Endodermal cell (in vitro differentiated cells): ENCODE data around the gene NSG2. TPM values are rescaled to one million over a fixed set of nuclear protein-coding genes. Genes with fewer than 3 reads are reported as not detected.

Experiments
- DNase-seq: peaks from one replicate; pipeline ENCODE4 v3.0.0-alpha.2; 2017
- H3K27ac ChIP-seq: 2 replicates; pipeline ENCODE4 v1.5.1; 2013; ENCODE audit warnings: mild to moderate bottlenecking, low read depth, low read length, moderate library complexity
- H3K27me3 ChIP-seq: 2 replicates; pipeline ENCODE4 v1.6.1; 2013; ENCODE audit warnings: mild to moderate bottlenecking, low read length, moderate library complexity; ENCODE audit not compliant: insufficient read depth, control insufficient read depth, poor library complexity, severe bottlenecking
- H3K36me3 ChIP-seq: 2 replicates; pipeline ENCODE4 v1.7.0; 2013; ENCODE audit warnings: mild to moderate bottlenecking, low read length, moderate library complexity; ENCODE audit not compliant: control insufficient read depth, insufficient read depth
- H3K4me1 ChIP-seq: one replicate; pipeline ENCODE4 v1.7.0; 2013; ENCODE audit warnings: low read length; ENCODE audit not compliant: control insufficient read depth, insufficient read depth
- H3K4me3 ChIP-seq: 2 replicates; pipeline ENCODE4 v1.5.1; 2013; ENCODE audit warnings: mild to moderate bottlenecking, low read length, moderate library complexity
- H3K9ac ChIP-seq: 2 replicates; pipeline ENCODE4 v1.6.1; 2013; ENCODE audit warnings: mild to moderate bottlenecking, low read length, moderate library complexity; ENCODE audit not compliant: poor library complexity, severe bottlenecking; ENCODE audit errors: extremely low read depth
- H3K9me3 ChIP-seq: 2 replicates; pipeline ENCODE4 v1.6.1; 2013; ENCODE audit warnings: mild to moderate bottlenecking, low read length, moderate library complexity; ENCODE audit not compliant: control insufficient read depth
- H3K27ac Mint-ChIP-seq: 2 replicates; pipeline ENCODE4 v1.8.0; 2020; ENCODE audit warnings: mixed read lengths
- H3K27me3 Mint-ChIP-seq: 2 replicates; pipeline ENCODE4 v1.8.0; 2021; ENCODE audit warnings: mild to moderate bottlenecking, mixed read lengths; ENCODE audit not compliant: insufficient read depth
- H3K36me3 Mint-ChIP-seq: 2 replicates; pipeline ENCODE4 v1.8.0; 2020; ENCODE audit warnings: low read depth, mixed read lengths
- H3K4me1 Mint-ChIP-seq: 2 replicates; pipeline ENCODE4 v1.8.0; 2020; ENCODE audit warnings: mixed read lengths
- H3K4me3 Mint-ChIP-seq: 2 replicates; pipeline ENCODE4 v1.8.0; 2020; ENCODE audit warnings: mild to moderate bottlenecking, moderate library complexity, mixed read lengths
- H3K9me3 Mint-ChIP-seq: 2 replicates; pipeline ENCODE4 v1.8.0; 2020; ENCODE audit warnings: mild to moderate bottlenecking, mixed read lengths
- WGBS, 2 experiments: methylation state at CpG; one replicate each; pipeline versions ENCODE4 v1.1.5 to v1.1.7; 2013; ENCODE audit warnings: missing lambda C conversion rate in 2 of 2, mixed read lengths in 1 of 2; ENCODE audit not compliant: insufficient coverage in 1 of 2, insufficient read length in 1 of 2; 5-methylcytosine and 5-hydroxymethylcytosine counted together
- total RNA-seq, 2 donors: library from RNA; stranded (reverse); fragmentation: NEBNext Ultra II Directional in 1 of 2; extraction: Animal tissue kit (Norgen Biotek cat#: 25700) in 1 of 2; gene quantifications; 2 replicates in 1 of 2; 3 replicates in 1 of 2; pipeline ENCODE4 v1.2.1, GENCODE V29; 2021
- TF ChIP-seq, protein P1 (sequence below): fragments of 200-600 bp; sonication (generic); conservative IDR thresholded peaks from 2 replicates; pipeline ENCODE4 v1.5.0; 2021; ENCODE audit warnings: antibody characterized with exemption, mild to moderate bottlenecking

NSG2 gene
- total RNA-seq, 2 donors from 2014 or later, result not detected

DNA sequence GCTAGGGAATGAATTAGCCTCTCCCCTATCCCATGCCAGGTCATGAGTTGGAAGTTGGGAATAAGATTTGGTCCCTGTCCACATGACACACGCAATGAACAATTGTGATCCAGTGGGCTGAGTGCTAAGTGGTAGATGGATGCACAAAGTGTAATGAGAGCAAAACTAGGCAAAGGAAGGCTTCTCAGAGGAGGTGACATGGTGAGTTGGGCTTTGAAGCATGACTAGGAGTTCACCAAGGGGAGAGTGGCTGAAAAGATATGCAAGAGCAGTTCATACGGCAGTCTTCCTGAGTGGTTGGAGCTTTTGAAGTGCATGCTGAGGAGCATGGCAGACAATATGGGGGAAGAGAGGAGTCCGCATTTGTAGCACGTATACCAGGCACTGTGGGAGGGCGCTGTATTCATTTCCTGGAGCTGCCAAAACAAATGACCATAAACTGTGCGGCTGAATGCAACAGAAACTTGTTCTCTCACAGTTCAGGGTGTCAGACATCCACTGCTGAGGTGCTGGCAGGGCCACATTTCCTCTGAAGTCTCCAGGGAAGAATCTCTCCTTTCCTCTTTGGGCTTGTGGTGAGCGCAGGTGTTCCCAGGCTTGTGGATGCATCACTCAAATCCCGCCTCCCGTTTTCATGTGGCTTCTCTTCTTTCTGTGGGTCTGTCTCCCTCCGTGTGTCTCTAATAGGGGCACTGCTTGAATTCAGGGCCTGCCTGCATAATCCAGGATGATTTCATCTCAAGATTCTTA, 49.5 kb downstream of the NSG2 start:
- no peaks in the 10 kb centered on the region for H3K9me3 ChIP-seq
- H3K4me1 ChIP-seq, result no peaks in the 10 kb centered on the region
- Mint-ChIP-seq H3K4me3 (no peak overlapping the region), H3K4me1 (no peaks in the 10 kb centered on the region), H3K36me3 (no peaks in the 10 kb centered on the region), H3K27me3 (peaks cover 2% of the 10 kb centered on the region), H3K9me3 (no peaks in the 10 kb centered on the region), H3K27ac (no peak overlapping the region)
- TF ChIP-seq, protein P1, sequence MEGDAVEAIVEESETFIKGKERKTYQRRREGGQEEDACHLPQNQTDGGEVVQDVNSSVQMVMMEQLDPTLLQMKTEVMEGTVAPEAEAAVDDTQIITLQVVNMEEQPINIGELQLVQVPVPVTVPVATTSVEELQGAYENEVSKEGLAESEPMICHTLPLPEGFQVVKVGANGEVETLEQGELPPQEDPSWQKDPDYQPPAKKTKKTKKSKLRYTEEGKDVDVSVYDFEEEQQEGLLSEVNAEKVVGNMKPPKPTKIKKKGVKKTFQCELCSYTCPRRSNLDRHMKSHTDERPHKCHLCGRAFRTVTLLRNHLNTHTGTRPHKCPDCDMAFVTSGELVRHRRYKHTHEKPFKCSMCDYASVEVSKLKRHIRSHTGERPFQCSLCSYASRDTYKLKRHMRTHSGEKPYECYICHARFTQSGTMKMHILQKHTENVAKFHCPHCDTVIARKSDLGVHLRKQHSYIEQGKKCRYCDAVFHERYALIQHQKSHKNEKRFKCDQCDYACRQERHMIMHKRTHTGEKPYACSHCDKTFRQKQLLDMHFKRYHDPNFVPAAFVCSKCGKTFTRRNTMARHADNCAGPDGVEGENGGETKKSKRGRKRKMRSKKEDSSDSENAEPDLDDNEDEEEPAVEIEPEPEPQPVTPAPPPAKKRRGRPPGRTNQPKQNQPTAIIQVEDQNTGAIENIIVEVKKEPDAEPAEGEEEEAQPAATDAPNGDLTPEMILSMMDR, result no peak
- H3K27me3 ChIP-seq, result no peaks in the 10 kb centered on the region
- 86 to 95% methylated on average over 8 to 10 of the region's 10 CpGs for WGBS, 2 experiments
- no peak for DNase-seq
- H3K36me3 ChIP-seq, result no peaks in the 10 kb centered on the region
- no peak overlapping the region for H3K27ac ChIP-seq
- no peak overlapping the region for H3K4me3 ChIP-seq
- H3K9ac ChIP-seq, result no peak overlapping the region

DNA sequence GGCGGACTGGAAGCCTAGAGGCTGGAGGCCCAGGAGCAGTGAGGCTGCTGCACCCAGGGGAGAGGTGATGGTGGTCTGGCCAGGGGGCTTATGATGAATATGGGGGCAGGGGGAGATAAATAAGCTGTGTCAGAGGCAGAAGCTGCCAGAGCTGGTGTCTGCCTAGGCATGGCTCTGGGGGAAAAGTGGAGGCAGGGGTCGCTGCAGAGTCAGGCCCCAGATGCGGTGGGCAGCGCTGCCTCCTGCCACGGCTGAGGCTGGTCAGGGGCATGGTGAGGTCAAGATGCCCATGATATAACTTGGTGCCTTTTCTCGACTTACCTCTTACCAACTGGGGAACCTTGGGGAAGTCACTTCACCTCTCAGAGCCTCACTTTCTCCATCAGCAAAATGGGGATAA, 51.1 kb downstream of the NSG2 start:
- no peak overlapping the region for H3K27ac Mint-ChIP-seq
- no peaks in the 10 kb centered on the region for H3K36me3 ChIP-seq
- TF ChIP-seq, protein P1, result peak; percentile 46
- peak; percentile 54 for DNase-seq
- no peak overlapping the region for H3K4me3 Mint-ChIP-seq
- H3K4me1 ChIP-seq, result no peaks in the 10 kb centered on the region
- H3K36me3 Mint-ChIP-seq, result no peaks in the 10 kb centered on the region
- no peaks in the 10 kb centered on the region for H3K4me1 Mint-ChIP-seq
- H3K9me3 Mint-ChIP-seq, result no peaks in the 10 kb centered on the region
- H3K4me3 ChIP-seq, result no peak overlapping the region
- WGBS, 2 experiments, result 91 to 100% methylated on average over 6 of the region's 6 CpGs
- no peak overlapping the region for H3K27ac ChIP-seq
- no peaks in the 10 kb centered on the region for H3K27me3 ChIP-seq
- H3K9ac ChIP-seq, result no peak overlapping the region
- no peaks in the 10 kb centered on the region for H3K9me3 ChIP-seq
- H3K27me3 Mint-ChIP-seq, result peaks cover 2% of the 10 kb centered on the region

DNA sequence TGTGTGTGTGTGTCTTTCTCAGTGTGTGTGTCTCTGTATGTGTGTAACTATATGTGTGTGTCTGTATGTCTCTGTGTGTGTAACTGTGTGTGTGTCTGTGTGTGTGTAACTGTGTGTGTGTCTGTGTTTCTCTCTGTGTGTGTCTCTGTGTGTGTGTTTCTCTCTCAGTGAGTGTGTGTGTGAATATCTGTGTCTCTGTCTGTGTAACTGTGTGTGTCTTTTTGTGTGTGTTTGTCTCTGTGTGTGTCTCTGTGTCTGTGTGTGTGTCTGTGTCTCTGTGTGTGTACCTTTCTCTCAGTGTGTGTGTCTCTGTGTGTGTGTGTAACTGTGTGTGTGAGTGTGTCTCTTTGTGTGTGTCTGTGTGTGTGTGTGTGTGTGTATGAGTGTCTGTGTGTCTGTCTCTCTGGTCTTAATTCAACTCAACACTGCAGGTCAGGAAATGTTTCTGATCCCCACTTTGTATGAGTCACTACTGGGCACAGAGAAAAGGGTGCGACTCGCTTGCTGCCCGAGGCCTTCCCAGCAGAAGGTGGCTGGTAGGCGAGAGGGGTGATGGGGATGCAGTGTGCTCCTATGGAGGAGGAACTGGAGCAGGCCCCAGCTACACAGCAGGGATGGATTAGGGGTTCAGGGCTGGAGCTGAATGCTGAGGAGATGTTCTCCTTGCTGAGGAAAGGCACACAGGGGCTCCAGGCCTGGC, 52.1 kb downstream of the NSG2 start:
- H3K9me3 ChIP-seq, result no peaks in the 10 kb centered on the region
- TF ChIP-seq, protein P1, result no peak

More for the DNA sequence above, 52.1 kb downstream of the NSG2 start:
- Mint-ChIP-seq H3K36me3 (no peaks in the 10 kb centered on the region), H3K9me3 (no peaks in the 10 kb centered on the region), H3K27me3 (peaks cover 2% of the 10 kb centered on the region), H3K4me3 (no peak overlapping the region), H3K27ac (no peak overlapping the region), H3K4me1 (peaks cover 5% of the 10 kb centered on the region)
- Histone ChIP-seq H3K9ac (no peak overlapping the region), H3K36me3 (no peaks in the 10 kb centered on the region), H3K4me1 (peaks cover 2% of the 10 kb centered on the region), H3K4me3 (no peak overlapping the region), H3K27me3 (no peaks in the 10 kb centered on the region), H3K27ac (no peak overlapping the region)
- WGBS, 2 experiments, result 86 to 94% methylated on average over 1 to 4 of the region's 4 CpGs
- DNase-seq, result no peak
